WTC11 (cell line): ENCODE measurements around the gene AJAP1. TPM values are rescaled to one million over a fixed set of nuclear protein-coding genes. Genes with fewer than 3 reads are reported as not detected.

Experiments
- ATAC-seq: fragments of 200-7000 bp; cut with Tn5 transposase; 2 replicates; pipeline ENCODE4 v1.10.0; 2021; ENCODE audit warnings: mild to moderate bottlenecking, moderate library complexity
- CTCF ChIA-PET: fragments of 300-600 bp; sonication (Branson Sonifier 250); formaldehyde crosslinking; loops from one replicate; lab custom pipeline; 2021; ENCODE audit warnings: antibody characterized with exemption; lab: Charles Lee
- POLR2A ChIA-PET: fragments of 350-600 bp; sonication (Branson Sonifier 250); formaldehyde crosslinking; loops from one replicate; lab custom pipeline; 2021; ENCODE audit warnings: antibody characterized with exemption; lab: Charles Lee
- DNase-seq: peaks from one replicate; pipeline ENCODE4 v3.0.0; 2021; ENCODE audit warnings: low spot score
- H3K27ac Mint-ChIP-seq: 2 replicates; pipeline ENCODE4 v1.8.0; 2021; ENCODE audit warnings: mixed read lengths
- H3K27me3 Mint-ChIP-seq: 2 replicates; pipeline ENCODE4 v1.8.0; 2021; ENCODE audit warnings: low read depth, mild to moderate bottlenecking, moderate library complexity, mixed read lengths
- H3K36me3 Mint-ChIP-seq: 2 replicates; pipeline ENCODE4 v1.8.0; 2021; ENCODE audit warnings: mixed read lengths
- H3K4me1 Mint-ChIP-seq: 2 replicates; pipeline ENCODE4 v1.8.0; 2022; ENCODE audit warnings: mixed read lengths
- H3K4me3 Mint-ChIP-seq: 2 replicates; pipeline ENCODE4 v1.8.0; 2021; ENCODE audit warnings: mild to moderate bottlenecking, moderate library complexity, mixed read lengths
- H3K9me3 Mint-ChIP-seq: 2 replicates; pipeline ENCODE4 v1.8.0; 2021; ENCODE audit warnings: mixed read lengths
- E2F5 ChIP-seq: sonication (generic); formaldehyde crosslinking; IDR thresholded peaks from 2 replicates; pipeline ENCODE4 v1.8.1; 2022; ENCODE audit warnings: mild to moderate bottlenecking, moderate library complexity, missing genetic modification reagents
- EMX1 ChIP-seq: fragments of 250-450 bp; sonication (Bioruptor Pico); IDR thresholded peaks from 2 replicates; pipeline ENCODE4 v1.8.0; 2021; ENCODE audit warnings: mild to moderate bottlenecking
- ETV6 ChIP-seq: sonication (generic); formaldehyde crosslinking; IDR thresholded peaks from 2 replicates; pipeline ENCODE4 v1.8.1; 2022; ENCODE audit warnings: mild to moderate bottlenecking, missing genetic modification reagents
- GABPB1 ChIP-seq: sonication (generic); formaldehyde crosslinking; IDR thresholded peaks from 2 replicates; pipeline ENCODE4 v1.8.1; 2023; ENCODE audit warnings: mild to moderate bottlenecking, missing genetic modification reagents
- GRHL2 ChIP-seq: fragments of 250-450 bp; sonication (Bioruptor Pico); IDR thresholded peaks from 2 replicates; pipeline ENCODE4 v1.8.0; 2022; ENCODE audit warnings: mild to moderate bottlenecking, moderate library complexity; ENCODE audit not compliant: insufficient replicate concordance, severe bottlenecking
- GTF2I ChIP-seq: fragments of 250-450 bp; sonication (Bioruptor Pico); conservative IDR thresholded peaks from 2 replicates; pipeline ENCODE4 v1.4.0; 2021; ENCODE audit warnings: mild to moderate bottlenecking
- IRF1 ChIP-seq: sonication (generic); formaldehyde crosslinking; IDR thresholded peaks from 2 replicates; pipeline ENCODE4 v1.8.0; 2023; ENCODE audit warnings: missing genetic modification reagents
- KAT7 ChIP-seq: sonication (generic); formaldehyde crosslinking; IDR thresholded peaks from 2 replicates; pipeline ENCODE4 v1.8.1; 2023; ENCODE audit warnings: missing genetic modification reagents, mild to moderate bottlenecking, borderline replicate concordance
- MAX ChIP-seq: sonication (generic); formaldehyde crosslinking; IDR thresholded peaks from 2 replicates; pipeline ENCODE4 v1.8.0; 2022; ENCODE audit warnings: mild to moderate bottlenecking, missing genetic modification reagents
- NR2C2 ChIP-seq: sonication (generic); formaldehyde crosslinking; IDR thresholded peaks from 2 replicates; pipeline ENCODE4 v1.8.0; 2022; ENCODE audit warnings: mild to moderate bottlenecking, missing genetic modification reagents
- OVOL2 ChIP-seq: fragments of 250-450 bp; sonication (Bioruptor Pico); IDR thresholded peaks from 2 replicates; pipeline ENCODE4 v1.9.0; 2021; ENCODE audit warnings: mild to moderate bottlenecking, borderline replicate concordance
- TEAD1 ChIP-seq: sonication (generic); formaldehyde crosslinking; IDR thresholded peaks from 2 replicates; pipeline ENCODE4 v1.8.0; 2022; ENCODE audit warnings: mild to moderate bottlenecking, missing genetic modification reagents
- ZBTB43 ChIP-seq: sonication (generic); formaldehyde crosslinking; IDR thresholded peaks from 2 replicates; pipeline ENCODE4 v1.8.1; 2023; ENCODE audit warnings: mild to moderate bottlenecking, missing genetic modification reagents
- ZNF121 ChIP-seq: sonication (generic); formaldehyde crosslinking; IDR thresholded peaks from 2 replicates; pipeline ENCODE4 v1.8.0; 2023; ENCODE audit warnings: missing genetic modification reagents
- ZNF219 ChIP-seq: sonication (generic); formaldehyde crosslinking; IDR thresholded peaks from 2 replicates; pipeline ENCODE4 v1.8.0; 2023; ENCODE audit warnings: missing genetic modification reagents, mild to moderate bottlenecking, borderline replicate concordance
- ZNF232 ChIP-seq: sonication (generic); formaldehyde crosslinking; IDR thresholded peaks from 2 replicates; pipeline ENCODE4 v1.8.0; 2022; ENCODE audit warnings: mild to moderate bottlenecking, missing genetic modification reagents
- ZNF396 ChIP-seq: fragments of 250-450 bp; sonication (Bioruptor Pico); IDR thresholded peaks from 2 replicates; pipeline ENCODE4 v1.8.0; 2021; ENCODE audit warnings: mild to moderate bottlenecking, moderate library complexity, borderline replicate concordance
- ZNF671 ChIP-seq: fragments of 250-450 bp; sonication (Bioruptor Pico); IDR thresholded peaks from 2 replicates; pipeline ENCODE4 v1.8.0; 2021; ENCODE audit warnings: mild to moderate bottlenecking
- total RNA-seq: library from RNA; stranded (reverse); gene quantifications from 3 replicates; pipeline ENCODE4 v1.2.3, GENCODE V29; 2021
- TF ChIP-seq, protein P1 (sequence below): sonication (generic); formaldehyde crosslinking; IDR thresholded peaks from 2 replicates; pipeline ENCODE4 v1.8.1; 2023; ENCODE audit warnings: mild to moderate bottlenecking, moderate library complexity, missing genetic modification reagents

The AJAP1 gene
- total RNA-seq, 1 experiment from 2014 or later, result 2.1 TPM

DNA sequence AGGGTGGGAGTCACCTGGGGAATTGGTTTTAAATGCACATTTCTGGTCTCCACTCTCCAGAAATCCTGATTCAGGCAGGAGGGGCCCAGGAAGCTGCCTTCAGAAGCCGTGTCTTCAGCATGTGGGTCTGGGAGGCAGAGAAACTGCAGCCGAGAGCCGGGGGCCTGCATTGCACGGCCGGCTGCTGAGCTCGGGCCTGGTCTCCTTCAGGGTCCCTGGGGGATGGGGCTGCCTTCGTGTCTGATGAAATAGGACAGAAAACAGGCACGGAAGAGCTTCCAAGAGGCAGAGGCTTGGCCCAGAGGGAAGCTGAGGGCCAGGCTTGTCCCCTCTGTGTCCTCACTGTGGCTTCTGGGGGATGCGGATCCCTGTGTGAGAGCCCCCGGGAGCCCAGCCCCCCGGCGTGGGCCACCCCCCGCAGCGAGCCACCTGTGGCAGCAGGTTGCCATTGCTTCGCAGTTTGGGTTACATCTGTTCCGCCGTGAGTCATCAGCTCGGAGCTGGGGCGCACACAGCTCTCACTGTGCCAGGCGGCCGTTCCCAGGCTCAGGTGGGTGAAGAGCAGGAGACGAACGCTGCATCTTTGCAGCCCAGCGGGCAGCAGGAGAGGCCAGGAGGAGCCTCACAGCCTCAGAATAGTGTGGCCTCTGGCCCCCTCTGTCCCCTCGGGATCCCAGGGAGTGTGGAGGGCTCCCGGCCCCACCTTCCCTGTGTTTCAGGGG, 72.4 kb downstream of the AJAP1 start:
- ChIA-PET CTCF (no interaction called here), POLR2A (no interaction called here)
- Mint-ChIP-seq H3K27ac (no peak overlapping the region), H3K4me1 (no peaks in the 10 kb centered on the region), H3K36me3 (peaks cover 75% of the 10 kb centered on the region), H3K27me3 (no peaks in the 10 kb centered on the region; the same call in 1 of the 2 replicates), H3K4me3 (no peak overlapping the region), H3K9me3 (peaks cover 50% of the 10 kb centered on the region)
- DNase-seq (no peak), ATAC-seq (no peak)
- no peak for TF ChIP-seq TEAD1 (CRISPR knock-in tag)
- TF ChIP-seq ZBTB43 (CRISPR knock-in tag), result no peak
- no peak for TF ChIP-seq MAX (CRISPR knock-in tag)
- no peak for TF ChIP-seq ZNF219 (CRISPR knock-in tag)
- TF ChIP-seq EMX1 (CRISPR knock-in tag), result no peak
- no peak for TF ChIP-seq ZNF121
- TF ChIP-seq NR2C2 (CRISPR knock-in tag), result no peak
- no peak for TF ChIP-seq ZNF671 (CRISPR knock-in tag)
- no peak for TF ChIP-seq GABPB1
- no peak for TF ChIP-seq GRHL2

DNA sequence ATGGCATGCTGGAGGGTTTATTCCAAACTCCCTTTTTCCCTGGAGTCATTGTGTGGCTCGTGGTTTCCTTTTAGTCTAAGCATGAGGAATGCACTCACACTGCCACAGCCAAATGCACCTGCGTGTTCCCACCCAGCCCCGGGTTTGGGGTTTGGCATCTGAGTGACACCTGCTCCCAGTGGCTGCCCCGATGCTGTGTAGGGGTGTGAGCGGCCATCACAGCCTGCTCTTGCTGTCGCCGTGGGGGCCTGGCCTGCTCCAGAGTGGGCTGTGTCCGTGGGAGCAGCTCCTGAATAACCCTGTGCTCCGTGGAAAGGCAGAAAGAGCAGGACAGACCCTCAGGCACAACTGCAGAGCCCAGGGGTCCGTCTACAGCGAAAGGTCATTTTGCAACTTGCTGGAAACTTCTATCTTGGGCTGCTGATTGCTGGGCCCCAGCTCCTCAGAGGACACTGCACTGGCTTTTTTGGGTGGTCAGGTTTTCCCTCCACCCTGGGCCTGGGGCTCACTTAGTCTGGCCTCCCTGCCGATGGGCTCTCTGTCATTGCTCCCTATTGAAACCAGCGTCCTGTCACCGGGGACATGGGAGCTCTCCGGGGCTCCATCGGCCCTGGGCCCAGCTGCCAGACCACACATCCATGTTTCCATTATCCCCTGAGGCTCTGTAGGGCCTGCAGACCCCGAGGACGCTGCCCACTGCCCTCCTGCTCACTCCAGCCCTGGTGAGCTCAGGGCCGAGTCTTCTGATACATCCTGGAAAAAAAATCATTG, 74.1 kb downstream of the AJAP1 start:
- ChIA-PET CTCF (no interaction called here), POLR2A (no interaction called here)
- Mint-ChIP-seq H3K27me3 (no peaks in the 10 kb centered on the region; the same call in 1 of the 2 replicates), H3K4me1 (no peaks in the 10 kb centered on the region), H3K36me3 (peaks cover 68% of the 10 kb centered on the region), H3K4me3 (no peak overlapping the region), H3K27ac (no peak overlapping the region), H3K9me3 (peaks cover 47% of the 10 kb centered on the region)
- no peak for DNase-seq
- TF ChIP-seq, protein P1, sequence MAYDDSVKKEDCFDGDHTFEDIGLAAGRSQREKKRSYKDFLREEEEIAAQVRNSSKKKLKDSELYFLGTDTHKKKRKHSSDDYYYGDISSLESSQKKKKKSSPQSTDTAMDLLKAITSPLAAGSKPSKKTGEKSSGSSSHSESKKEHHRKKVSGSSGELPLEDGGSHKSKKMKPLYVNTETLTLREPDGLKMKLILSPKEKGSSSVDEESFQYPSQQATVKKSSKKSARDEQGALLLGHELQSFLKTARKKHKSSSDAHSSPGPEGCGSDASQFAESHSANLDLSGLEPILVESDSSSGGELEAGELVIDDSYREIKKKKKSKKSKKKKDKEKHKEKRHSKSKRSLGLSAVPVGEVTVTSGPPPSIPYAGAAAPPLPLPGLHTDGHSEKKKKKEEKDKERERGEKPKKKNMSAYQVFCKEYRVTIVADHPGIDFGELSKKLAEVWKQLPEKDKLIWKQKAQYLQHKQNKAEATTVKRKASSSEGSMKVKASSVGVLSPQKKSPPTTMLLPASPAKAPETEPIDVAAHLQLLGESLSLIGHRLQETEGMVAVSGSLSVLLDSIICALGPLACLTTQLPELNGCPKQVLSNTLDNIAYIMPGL, result no peak
- TF ChIP-seq KAT7 (no peak), OVOL2 (CRISPR knock-in tag) (no peak), IRF1 (no peak), TEAD1 (CRISPR knock-in tag) (no peak), E2F5 (CRISPR knock-in tag) (no peak), GTF2I (CRISPR knock-in tag) (no peak), ZNF396 (CRISPR knock-in tag) (no peak), ZNF232 (CRISPR knock-in tag) (no peak), ETV6 (CRISPR knock-in tag) (no peak)
- ATAC-seq, result no peak
